ENCODE measurements around the gene SOX14.

Gene SOX14

GRCh38 chr3:137762674-137763593 lies 1.2 kb upstream of the SOX14 start:
- no peak overlapping the region for H3K9ac ChIP-seq (ENCODE audit: low read depth, low read length)
- H3K27me3 ChIP-seq (ENCODE audit: insufficient read depth, low read length), result peaks cover 100% of the 10 kb centered on the region
- peak overlapping the region; percentile 52; the same call in 1 of the 2 replicates for H3K4me3 ChIP-seq (ENCODE audit: low read length)
- no peaks in the 10 kb centered on the region for H3K36me3 ChIP-seq (ENCODE audit: insufficient read depth, low read depth, low read length)
- peaks cover 36% of the 10 kb centered on the region; the same call in 1 of the 2 replicates for H3K4me1 ChIP-seq (ENCODE audit: insufficient read depth, low read length)
- peaks cover 5% of the 10 kb centered on the region; the same call in 1 of the 2 replicates for H3K9me3 ChIP-seq (ENCODE audit: insufficient read depth, low read depth, low read length)
- H3K27ac ChIP-seq (ENCODE audit: low read length), result no peak overlapping the region

GRCh38 chr3:137763594-137763938 lies 549 bp upstream of the SOX14 start:
- H3K4me3 ChIP-seq (ENCODE audit: low read length), result peak overlapping the region; percentile 52; the same call in 1 of the 2 replicates
- H3K4me1 ChIP-seq (ENCODE audit: insufficient read depth, low read length), result peaks cover 36% of the 10 kb centered on the region; the same call in 1 of the 2 replicates
- peaks cover 5% of the 10 kb centered on the region; the same call in 1 of the 2 replicates for H3K9me3 ChIP-seq (ENCODE audit: insufficient read depth, low read depth, low read length)
- no peaks in the 10 kb centered on the region for H3K36me3 ChIP-seq (ENCODE audit: insufficient read depth, low read depth, low read length)
- no peak overlapping the region for H3K27ac ChIP-seq (ENCODE audit: low read length)
- H3K27me3 ChIP-seq (ENCODE audit: insufficient read depth, low read length), result peaks cover 100% of the 10 kb centered on the region
- H3K9ac ChIP-seq (ENCODE audit: low read depth, low read length), result no peak overlapping the region

- Histone ChIP-seq H3K27ac (ENCODE audit: low read length) (no peak overlapping the region), H3K9me3 (ENCODE audit: insufficient read depth, low read depth, low read length) (peaks cover 7% of the 10 kb centered on the region; the same call in 1 of the 2 replicates), H3K9ac (ENCODE audit: low read depth, low read length) (no peak overlapping the region), H3K36me3 (ENCODE audit: insufficient read depth, low read depth, low read length) (no peaks in the 10 kb centered on the region), H3K4me3 (ENCODE audit: low read length) (peak overlapping the region; percentile 52), H3K27me3 (ENCODE audit: insufficient read depth, low read length) (peaks cover 100% of the 10 kb centered on the region), H3K4me1 (ENCODE audit: insufficient read depth, low read length) (peaks cover 45% of the 10 kb centered on the region)
Measured at GRCh38 chr3:137764563-137765309, 621 bp downstream of the SOX14 start.

GRCh38 chr3:137765310-137766033 lies 1.4 kb downstream of the SOX14 start:
- Histone ChIP-seq H3K9me3 (ENCODE audit: insufficient read depth, low read depth, low read length) (peaks cover 8% of the 10 kb centered on the region; the same call in 1 of the 2 replicates), H3K27me3 (ENCODE audit: insufficient read depth, low read length) (peaks cover 100% of the 10 kb centered on the region), H3K4me3 (ENCODE audit: low read length) (peak overlapping the region; percentile 52; the same call in 1 of the 2 replicates), H3K4me1 (ENCODE audit: insufficient read depth, low read length) (peaks cover 51% of the 10 kb centered on the region), H3K9ac (ENCODE audit: low read depth, low read length) (no peak overlapping the region), H3K36me3 (ENCODE audit: insufficient read depth, low read depth, low read length) (no peaks in the 10 kb centered on the region), H3K27ac (ENCODE audit: low read length) (no peak overlapping the region)

DNA sequence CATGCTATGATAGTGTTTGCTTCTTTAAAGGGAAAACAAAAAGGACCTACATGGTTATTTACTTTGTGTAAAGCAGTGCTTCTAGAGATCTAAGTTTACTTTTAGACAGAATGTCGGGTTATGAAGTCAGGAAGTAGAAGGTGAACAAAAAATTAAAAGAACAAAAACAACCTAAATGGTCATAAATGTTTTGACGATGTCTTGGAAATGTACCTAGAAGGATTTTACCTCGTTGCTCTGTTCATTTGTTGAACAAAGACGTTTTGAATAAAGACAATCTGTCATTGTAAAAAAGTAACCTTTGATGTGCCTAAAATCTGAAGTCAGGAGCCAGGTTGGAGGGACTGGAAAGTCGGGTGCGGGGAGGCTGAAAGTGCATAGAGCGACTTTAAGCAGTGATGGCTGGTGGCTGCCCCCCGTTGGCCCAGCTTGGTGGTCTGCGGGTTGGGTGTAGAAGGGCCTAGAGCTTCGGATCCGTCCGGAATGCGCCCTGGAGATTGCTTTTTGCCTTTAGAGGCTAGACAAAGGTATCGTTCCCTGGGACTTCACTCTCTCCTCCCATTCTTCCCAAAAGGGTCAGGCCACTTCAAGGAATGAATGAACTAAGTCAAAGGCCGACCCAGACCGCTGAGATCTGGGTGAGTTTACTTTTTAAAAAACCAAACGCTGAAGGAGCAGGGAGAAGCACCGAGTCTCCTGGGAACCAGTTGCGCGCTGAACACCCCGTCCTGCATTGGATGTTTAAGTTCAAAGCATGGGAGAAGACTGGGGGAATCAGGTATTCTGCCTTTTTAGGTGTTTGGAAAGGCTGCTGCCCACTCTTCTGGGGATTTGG lies 2.1 kb downstream of the SOX14 start:
- no peak overlapping the region for H3K27ac ChIP-seq (ENCODE audit: low read length)
- H3K9ac ChIP-seq (ENCODE audit: low read depth, low read length), result no peak overlapping the region
- H3K4me3 ChIP-seq (ENCODE audit: low read length), result peak overlapping the region; percentile 54
- peaks cover 51% of the 10 kb centered on the region for H3K4me1 ChIP-seq (ENCODE audit: insufficient read depth, low read length)
- H3K9me3 ChIP-seq (ENCODE audit: insufficient read depth, low read depth, low read length), result peaks cover 8% of the 10 kb centered on the region; the same call in 1 of the 2 replicates
- H3K27me3 ChIP-seq (ENCODE audit: insufficient read depth, low read length), result peaks cover 100% of the 10 kb centered on the region
- H3K36me3 ChIP-seq (ENCODE audit: insufficient read depth, low read depth, low read length), result no peaks in the 10 kb centered on the region

DNA sequence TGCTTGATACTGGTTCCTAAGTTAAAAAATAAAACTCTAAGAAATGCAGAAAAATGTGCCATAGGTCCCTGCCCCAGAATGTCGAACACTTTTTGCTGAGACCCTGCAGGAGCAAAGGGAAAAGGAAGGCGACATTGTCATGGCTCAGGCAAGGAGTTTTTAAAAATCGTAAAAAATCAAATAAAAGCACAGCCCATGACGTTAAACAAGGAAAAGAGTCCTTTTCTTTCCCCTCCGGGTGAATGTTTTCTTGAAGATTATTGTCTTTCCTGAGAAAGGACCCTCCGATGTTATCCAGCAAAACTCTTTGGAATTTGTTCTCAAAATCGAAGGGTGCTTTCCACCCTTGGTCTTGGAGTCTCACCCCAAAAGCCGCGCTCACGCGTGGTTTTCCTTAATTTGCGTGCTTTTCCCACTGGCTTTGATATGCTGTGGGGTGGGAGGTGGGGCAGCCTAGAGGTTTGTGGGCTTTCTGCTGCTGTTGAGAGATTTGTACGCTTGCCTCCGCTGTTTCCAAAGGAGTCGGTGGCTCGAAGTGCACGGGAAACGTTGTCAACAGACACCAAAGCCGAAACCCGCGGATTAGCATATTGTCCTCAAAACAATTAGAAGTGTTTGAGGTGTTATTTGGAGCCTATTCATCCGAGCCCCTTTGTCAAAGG lies 2.9 kb downstream of the SOX14 start:
- Histone ChIP-seq H3K9me3 (ENCODE audit: insufficient read depth, low read depth, low read length) (peaks cover 4% of the 10 kb centered on the region; the same call in 1 of the 2 replicates), H3K27me3 (ENCODE audit: insufficient read depth, low read length) (peaks cover 100% of the 10 kb centered on the region), H3K9ac (ENCODE audit: low read depth, low read length) (peak overlapping the region; percentile 19; the same call in 1 of the 2 replicates), H3K36me3 (ENCODE audit: insufficient read depth, low read depth, low read length) (no peaks in the 10 kb centered on the region), H3K4me3 (ENCODE audit: low read length) (peak overlapping the region; percentile 54), H3K27ac (ENCODE audit: low read length) (no peak overlapping the region), H3K4me1 (ENCODE audit: insufficient read depth, low read length) (peaks cover 54% of the 10 kb centered on the region)

DNA sequence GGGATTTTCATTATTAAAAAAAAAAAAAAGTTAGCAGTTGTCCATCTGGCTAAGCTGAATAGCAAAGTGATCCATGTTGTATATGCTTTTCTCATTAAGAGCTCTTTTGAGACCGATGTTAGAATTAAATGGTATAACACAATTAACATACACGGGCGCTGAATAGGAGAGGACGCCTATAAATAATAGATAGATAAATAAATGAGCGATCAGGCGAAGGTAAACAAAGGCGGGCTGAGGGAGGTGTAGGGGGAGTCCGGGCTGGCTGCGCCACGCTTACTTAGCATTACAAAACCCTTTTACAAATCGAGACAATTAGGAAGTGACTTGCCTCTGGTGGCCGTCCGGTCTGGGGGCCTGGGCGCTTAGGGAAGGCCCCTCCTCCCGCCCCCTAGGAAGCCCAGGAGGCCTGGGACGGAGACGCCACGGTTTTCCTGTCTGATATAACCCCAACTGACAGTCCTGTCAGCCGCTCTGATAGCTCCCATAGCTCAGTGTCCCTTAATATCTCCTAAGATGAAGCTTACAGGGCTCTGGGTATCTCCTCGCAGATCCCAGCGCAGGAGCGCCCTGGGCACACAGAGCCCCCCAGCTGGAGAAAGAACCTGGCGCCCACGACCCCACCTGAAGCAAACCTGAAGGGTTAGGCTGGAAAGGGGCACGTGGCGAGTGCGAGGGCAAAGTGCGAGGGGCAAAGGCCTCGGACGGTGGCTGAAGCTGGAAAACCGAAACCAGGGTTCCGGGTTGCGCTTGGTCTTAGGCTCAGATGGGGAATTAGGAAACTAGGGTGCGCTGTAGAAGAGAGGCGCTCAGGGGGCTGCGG lies 3.6 kb downstream of the SOX14 start:
- H3K4me3 ChIP-seq (ENCODE audit: low read length), result peak overlapping the region; percentile 54
- peaks cover 56% of the 10 kb centered on the region for H3K4me1 ChIP-seq (ENCODE audit: insufficient read depth, low read length)
- no peak overlapping the region for H3K27ac ChIP-seq (ENCODE audit: low read length)
- no peaks in the 10 kb centered on the region for H3K36me3 ChIP-seq (ENCODE audit: insufficient read depth, low read depth, low read length)
- H3K27me3 ChIP-seq (ENCODE audit: insufficient read depth, low read length), result peaks cover 100% of the 10 kb centered on the region
- no peak overlapping the region for H3K9ac ChIP-seq (ENCODE audit: low read depth, low read length)
- peaks cover 3% of the 10 kb centered on the region; the same call in 1 of the 2 replicates for H3K9me3 ChIP-seq (ENCODE audit: insufficient read depth, low read depth, low read length)

DNA sequence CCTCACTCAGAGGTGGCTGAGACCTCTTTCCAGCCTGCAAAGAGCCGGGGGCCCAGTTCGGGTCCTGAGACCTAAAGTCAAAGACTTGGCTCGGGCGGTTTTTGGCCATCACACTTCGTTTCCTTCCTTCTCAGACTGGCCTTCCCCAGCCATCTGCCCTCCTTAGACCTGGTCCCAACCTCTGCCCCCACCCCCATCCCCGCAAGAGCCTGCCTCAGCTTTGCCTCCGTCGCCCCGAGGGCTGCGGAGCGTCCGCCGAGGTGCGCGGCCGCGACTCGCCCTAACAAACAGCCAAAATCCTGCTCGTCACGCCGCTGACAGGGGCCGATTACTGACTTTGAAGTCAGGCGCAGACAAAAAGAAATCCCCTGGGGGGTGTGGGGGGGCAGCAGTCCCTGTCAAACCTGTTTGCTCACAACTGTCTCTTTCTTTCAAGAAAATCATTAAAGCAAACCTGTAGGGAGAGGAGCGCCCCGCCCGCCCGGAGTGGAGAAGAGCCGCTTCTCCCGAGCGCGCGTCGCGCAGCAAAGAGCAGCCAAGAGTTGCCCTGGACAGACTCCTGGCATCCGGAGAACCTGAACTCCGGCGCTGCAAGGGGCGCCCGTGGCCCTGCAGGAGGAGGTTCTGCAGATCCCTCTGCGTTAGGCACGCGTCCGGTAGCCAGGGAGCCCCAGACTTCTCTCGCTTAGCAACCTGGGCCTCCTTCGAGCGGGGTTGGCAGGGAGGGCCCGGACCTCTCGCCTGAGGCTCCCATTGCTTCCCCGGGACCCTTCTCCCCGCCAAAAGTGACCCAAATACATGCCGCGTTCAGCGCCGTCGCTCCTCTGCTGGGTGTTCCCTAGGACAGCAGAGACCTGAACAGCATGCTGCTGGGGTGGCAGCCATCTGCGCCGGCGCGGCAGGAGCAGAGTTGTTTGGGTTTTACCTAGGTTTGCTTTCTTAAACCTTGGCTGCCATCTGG lies 4.5 kb downstream of the SOX14 start:
- Histone ChIP-seq H3K9ac (ENCODE audit: low read depth, low read length) (no peak overlapping the region), H3K27ac (ENCODE audit: low read length) (no peak overlapping the region), H3K4me1 (ENCODE audit: insufficient read depth, low read length) (peaks cover 50% of the 10 kb centered on the region), H3K4me3 (ENCODE audit: low read length) (peak overlapping the region; percentile 40; the same call in 1 of the 2 replicates), H3K27me3 (ENCODE audit: insufficient read depth, low read length) (peaks cover 100% of the 10 kb centered on the region), H3K36me3 (ENCODE audit: insufficient read depth, low read depth, low read length) (no peaks in the 10 kb centered on the region), H3K9me3 (ENCODE audit: insufficient read depth, low read depth, low read length) (peaks cover 3% of the 10 kb centered on the region; the same call in 1 of the 2 replicates)

Measured in iPS-20b (cell line).